T-helper 1 cell treated with Interleukin-12 subunit alpha and Interleukin-12 subunit beta and Interleukin-4 antibody, amounts not matched to agents 30 ng/mL and 1 ng/mL, for 36 hours (primary cell): ENCODE data around the gene MAPT. TPM values are rescaled to one million over a fixed set of nuclear protein-coding genes. Genes with fewer than 3 reads are reported as not detected.

ENCODE experiments used
- intact Hi-C: fragments of 100-400 bp; cut with micrococcal nuclease; formaldehyde crosslinking; loops from one replicate; pipeline ENCODE4 v1.15.1; 2024
- total RNA-seq: library from RNA; stranded (reverse); gene quantifications from 2 replicates; pipeline ENCODE4 v1.2.3, GENCODE V29; 2022

Gene MAPT
- 0.10 and 0.25 TPM in 2 replicates for total RNA-seq

DNA sequence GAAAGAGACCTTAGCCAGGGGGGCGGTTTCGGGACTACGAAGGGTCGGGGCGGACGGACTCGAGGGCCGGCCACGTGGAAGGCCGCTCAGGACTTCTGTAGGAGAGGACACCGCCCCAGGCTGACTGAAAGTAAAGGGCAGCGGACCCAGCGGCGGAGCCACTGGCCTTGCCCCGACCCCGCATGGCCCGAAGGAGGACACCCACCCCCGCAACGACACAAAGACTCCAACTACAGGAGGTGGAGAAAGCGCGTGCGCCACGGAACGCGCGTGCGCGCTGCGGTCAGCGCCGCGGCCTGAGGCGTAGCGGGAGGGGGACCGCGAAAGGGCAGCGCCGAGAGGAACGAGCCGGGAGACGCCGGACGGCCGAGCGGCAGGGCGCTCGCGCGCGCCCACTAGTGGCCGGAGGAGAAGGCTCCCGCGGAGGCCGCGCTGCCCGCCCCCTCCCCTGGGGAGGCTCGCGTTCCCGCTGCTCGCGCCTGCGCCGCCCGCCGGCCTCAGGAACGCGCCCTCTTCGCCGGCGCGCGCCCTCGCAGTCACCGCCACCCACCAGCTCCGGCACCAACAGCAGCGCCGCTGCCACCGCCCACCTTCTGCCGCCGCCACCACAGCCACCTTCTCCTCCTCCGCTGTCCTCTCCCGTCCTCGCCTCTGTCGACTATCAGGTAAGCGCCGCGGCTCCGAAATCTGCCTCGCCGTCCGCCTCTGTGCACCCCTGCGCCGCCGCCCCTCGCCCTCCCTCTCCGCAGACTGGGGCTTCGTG, at the start of gene MAPT:
MAPT (plus strand) TSS at position 533 of the 763 bp plus-strand sequence. CDS start 67,784 bp downstream, outside the sequence.
- intact Hi-C loops: loop anchor here (2.0 to 10.0 kb wide), 2 partner anchors 109 to 373 kb away; partner anchors contain the start of gene CRHR1

DNA sequence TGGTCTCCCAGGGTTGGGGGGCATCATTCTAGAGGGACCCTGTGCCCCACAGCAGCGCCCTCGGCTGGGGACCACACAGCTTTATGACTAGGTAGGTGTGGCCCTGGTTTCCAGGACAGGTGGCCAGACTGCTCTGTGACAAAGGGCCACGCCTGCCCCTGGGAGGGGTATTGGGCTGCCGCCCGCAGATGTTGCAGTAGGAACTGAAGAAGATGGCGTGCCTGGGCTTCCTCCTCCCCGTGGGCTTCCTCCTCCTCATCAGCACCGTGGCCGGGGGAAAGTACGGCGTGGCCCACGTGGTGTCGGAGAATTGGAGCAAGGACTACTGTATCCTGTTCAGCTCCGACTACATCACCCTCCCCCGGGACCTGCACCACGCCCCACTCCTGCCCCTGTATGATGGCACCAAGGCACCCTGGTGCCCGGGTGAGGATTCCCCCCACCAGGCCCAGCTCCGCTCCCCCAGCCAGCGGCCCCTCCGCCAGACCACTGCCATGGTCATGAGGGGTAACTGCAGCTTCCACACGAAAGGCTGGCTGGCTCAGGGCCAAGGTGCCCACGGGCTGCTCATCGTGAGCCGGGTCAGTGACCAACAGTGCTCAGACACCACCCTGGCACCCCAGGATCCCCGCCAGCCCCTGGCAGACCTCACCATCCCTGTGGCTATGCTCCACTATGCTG, 49.5 kb upstream of the MAPT start, which contains the start of gene SPPL2C:
SPPL2C (plus strand) TSS at position 187 of the 681 bp plus-strand sequence; CDS start at position 213, 26 bp downstream.
- intact Hi-C loops: no loop called here

DNA sequence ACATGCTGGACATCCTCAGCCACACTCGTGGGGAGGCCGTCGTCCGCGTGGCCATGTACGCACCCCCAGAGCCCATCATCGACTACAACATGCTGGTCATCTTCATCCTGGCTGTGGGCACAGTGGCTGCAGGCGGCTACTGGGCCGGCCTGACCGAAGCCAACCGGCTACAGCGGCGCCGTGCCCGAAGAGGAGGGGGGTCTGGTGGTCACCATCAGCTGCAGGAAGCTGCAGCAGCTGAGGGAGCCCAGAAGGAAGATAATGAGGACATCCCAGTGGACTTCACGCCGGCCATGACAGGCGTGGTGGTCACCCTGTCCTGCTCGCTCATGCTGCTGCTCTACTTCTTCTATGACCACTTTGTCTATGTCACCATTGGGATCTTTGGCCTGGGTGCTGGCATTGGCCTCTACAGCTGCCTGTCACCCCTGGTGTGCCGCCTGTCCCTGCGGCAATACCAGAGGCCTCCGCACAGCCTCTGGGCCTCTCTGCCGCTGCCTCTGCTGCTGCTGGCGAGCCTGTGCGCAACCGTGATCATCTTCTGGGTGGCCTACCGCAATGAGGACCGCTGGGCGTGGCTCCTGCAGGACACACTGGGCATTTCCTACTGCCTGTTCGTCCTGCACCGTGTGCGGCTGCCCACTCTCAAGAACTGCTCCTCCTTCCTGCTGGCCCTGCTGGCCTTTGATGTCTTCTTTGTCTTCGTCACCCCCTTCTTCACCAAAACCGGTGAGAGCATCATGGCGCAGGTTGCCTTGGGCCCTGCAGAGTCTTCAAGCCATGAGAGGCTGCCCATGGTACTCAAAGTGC, 48.8 kb upstream of the MAPT start:
- intact Hi-C loops: no loop called here

GRCh38 chr17:45846223-45846622, 48.1 kb upstream of the MAPT start:
- intact Hi-C loops: no loop called here

DNA sequence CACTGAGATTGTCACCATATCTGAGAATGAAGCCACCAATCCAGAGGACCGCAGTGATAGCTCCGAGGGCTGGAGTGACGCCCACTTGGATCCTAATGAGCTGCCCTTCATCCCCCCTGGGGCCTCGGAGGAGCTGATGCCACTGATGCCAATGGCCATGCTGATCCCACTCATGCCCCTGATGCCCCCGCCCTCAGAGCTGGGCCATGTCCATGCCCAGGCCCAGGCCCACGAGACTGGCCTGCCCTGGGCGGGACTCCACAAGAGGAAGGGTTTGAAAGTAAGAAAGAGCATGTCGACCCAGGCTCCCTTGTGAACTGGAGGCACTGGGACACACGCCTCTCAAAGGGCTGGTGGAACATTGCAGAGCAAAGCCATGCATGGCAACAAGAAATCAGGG, 47.7 kb upstream of the MAPT start:
- intact Hi-C loops: no loop called here

GRCh38 chr17:45847101-45847500, 47.3 kb upstream of the MAPT start:
- intact Hi-C loops: no loop called here

DNA sequence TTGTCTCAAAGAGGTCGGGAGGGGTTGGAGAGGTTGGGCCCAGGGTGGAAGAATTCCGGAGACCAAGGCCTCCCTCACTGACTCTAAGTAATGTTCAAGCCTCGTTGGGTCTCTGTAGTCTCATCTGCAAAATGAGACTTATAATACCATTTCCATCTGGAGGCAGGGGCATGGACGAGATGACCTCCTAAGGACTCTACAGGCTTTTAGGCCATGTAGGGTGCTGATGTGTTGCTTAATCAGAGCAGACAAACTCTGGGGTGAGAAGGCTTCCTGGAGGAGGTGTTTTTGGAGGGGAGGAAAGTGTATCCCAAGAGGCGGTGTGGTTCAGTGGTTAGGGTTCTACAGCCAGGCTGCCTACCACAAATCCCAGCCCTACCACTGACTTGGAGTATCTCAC, 46.6 kb upstream of the MAPT start:
- intact Hi-C loops: no loop called here

GRCh38 chr17:45848405-45848804, 45.9 kb upstream of the MAPT start:
- intact Hi-C loops: no loop called here

GRCh38 chr17:45848868-45849535, 45.4 kb upstream of the MAPT start:
- intact Hi-C loops: no loop called here

GRCh38 chr17:45849536-45849990, 44.8 kb upstream of the MAPT start:
- intact Hi-C loops: no loop called here

GRCh38 chr17:45850011-45850410, 44.3 kb upstream of the MAPT start:
- intact Hi-C loops: loop anchor here (5.0 kb wide), 1 partner anchor 423 kb away; no protein-coding TSS in a partner anchor

DNA sequence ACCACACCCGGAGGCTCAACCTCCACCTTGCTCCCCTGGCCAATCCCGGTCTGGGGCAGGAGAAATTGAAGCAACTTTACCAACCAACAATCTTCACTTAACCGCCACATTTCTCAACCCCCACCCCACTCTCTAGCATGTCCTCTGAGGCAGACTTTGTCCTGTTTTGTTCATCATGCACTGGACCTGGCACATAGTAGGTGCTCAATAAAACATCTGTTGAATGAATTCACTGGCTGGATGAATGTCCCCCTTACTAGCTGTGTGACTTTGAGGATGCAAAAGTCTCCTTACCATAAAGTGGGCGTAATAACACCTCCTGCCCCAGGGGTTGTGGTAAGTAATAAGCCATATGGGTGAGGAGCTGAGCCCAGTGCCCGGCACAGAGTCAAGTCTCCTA, 43.9 kb upstream of the MAPT start:
- intact Hi-C loops: loop anchor here (5.0 kb wide), 1 partner anchor 423 kb away; no protein-coding TSS in a partner anchor

- intact Hi-C loops: loop anchor here (5.0 kb wide), 1 partner anchor 424 kb away; no protein-coding TSS in a partner anchor
These were observed 43.3 kb upstream of the MAPT start for GRCh38 chr17:45851022-45851421.

DNA sequence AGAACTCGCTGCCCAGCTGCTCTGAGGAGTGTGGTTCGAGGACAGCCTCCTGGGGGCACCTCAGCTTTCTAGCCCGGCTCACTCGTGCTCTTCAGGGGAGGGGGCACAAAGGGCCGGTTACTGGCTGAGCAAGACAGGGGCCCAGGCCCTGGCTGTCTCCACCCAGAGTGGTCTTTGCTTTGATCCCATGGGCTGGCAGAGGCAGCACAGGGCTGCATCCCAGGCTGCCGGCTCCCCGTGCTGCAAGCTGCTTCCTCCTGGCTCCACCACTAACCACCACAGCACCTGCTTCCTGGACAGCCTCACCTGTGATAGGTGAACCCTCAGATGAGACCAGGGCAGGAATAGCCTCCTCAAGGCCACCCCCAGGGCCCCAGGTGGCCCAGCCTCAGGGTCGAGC, 42.9 kb upstream of the MAPT start:
- intact Hi-C loops: loop anchor here (5.0 kb wide), 1 partner anchor 424 kb away; no protein-coding TSS in a partner anchor

DNA sequence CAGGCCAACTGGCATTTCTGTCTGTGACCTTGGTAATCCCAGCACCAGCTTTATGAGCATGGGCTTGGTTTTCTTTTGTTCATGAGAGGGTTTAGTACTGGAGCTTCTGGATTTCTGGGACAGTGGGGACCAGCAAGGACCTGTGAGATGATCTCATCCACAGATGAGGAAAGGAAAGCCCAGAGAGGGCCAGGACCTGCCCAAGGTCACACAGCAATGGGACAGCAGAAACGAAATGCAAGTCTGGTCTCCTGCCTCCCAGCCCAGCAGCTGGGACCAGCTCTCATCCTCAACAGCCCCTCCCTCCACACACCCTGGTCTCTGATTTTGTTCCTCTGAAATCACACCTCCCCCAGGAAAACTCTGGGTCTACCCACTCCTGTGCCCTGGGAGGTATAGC, 42.5 kb upstream of the MAPT start:
- intact Hi-C loops: loop anchor here (1.0 to 5.0 kb wide), 2 partner anchors 212 to 425 kb away; no protein-coding TSS in a partner anchor

GRCh38 chr17:45852535-45853297, 41.6 kb upstream of the MAPT start:
- intact Hi-C loops: loop anchor here (1.0 to 5.0 kb wide), 2 partner anchors 212 to 425 kb away; no protein-coding TSS in a partner anchor

DNA sequence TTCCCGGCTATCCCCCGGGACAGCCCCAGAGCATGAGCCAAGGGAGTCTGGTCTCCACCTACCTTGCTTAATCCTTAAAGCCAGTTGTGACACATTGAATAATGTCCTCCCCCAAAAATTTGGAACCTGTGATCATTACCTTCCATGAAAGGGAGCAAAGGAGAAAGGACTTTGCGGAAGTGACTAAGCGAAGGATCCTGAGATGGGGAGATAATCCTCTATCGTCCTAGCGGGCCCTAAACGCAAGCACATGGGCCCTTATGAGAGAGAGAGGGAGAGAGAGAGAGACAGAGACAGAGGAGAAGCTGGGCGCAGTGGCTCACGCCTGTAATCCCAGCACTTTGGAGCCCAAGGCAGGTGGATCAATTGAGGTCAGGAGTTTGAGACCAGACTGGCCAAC, 40.1 kb upstream of the MAPT start:
- intact Hi-C loops: loop anchor here (5.0 kb wide), 1 partner anchor 427 kb away; no protein-coding TSS in a partner anchor

DNA sequence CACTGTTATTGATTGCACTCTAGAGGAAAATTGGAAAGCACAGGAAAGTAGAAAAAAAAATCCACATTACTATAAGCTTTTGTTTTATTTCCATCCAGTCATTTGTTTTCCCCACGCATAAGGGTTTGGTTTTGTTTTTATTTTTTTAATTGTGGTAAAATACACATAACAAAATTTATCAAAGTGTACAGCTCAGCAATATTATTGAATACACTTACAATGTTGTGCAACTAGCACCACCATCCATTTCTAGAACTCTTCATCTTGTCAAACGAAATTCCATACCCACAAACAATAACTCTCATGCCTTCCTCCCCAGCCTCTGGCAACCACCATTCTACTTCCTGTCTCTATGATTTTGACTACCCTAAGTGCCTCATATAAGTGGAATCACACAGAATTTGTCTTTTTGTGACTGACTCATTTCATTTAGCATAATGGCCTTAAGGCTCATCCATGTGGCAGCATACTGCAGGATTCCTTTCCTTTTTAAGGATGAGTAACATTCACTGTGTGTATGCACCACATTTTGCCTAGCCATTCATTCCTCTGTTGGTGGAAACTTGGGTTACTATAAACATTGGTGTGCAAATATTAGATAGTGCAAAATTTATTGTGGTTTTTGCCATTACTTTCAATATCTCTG, 38.5 kb upstream of the MAPT start:
- intact Hi-C loops: no loop called here

DNA sequence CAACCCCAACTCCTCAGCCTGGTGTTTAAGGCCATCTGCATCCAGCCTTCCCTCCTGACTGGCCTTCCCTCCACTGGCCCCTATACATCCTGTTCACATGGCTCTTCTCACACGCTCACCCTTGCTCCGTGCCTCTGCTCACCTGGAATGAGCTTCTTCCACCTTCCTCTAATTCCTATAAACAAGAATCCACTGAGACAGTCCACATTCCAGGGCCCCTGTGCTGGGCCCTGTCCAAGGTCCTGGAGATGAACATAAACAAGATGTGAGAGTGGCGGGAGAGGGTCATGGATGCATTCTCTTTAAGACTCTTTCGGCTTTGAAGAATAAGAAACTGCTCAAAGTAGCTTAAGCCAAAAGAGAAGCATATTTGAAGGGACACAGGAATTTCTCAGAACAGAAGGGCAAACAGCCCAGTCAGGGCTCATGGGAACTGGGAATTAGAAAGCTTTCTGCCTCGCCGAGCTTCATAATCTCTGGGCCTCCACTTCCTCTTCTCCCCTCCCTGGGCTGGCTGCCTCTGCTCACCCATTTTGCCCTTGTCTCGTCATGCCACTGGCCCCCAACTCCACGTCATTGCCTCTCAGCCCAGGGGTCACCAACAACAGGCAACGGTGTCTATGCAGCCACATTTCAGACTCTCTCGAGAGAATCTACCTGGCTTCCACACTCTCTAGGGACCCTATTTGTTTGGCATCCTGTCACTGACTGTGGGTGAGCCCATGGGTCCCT, 36.2 kb upstream of the MAPT start:
- intact Hi-C loops: no loop called here
